Suprapubic skin (tissue), 4 donors: Measurements from ENCODE around the gene MED15. TPM values are rescaled to one million over a fixed set of nuclear protein-coding genes. Genes with fewer than 3 reads are reported as not detected.

Experiments used
- DNase-seq, 2 donors: peaks; one replicate each; pipeline ENCODE4 v3.0.0-alpha.2; 2019; ENCODE audit warnings: low spot score in 2 of 2
- H3K27ac ChIP-seq: fragments of 200-600 bp; sonication (generic); one replicate; pipeline ENCODE4 v1.5.1; 2019
- H3K27me3 ChIP-seq: fragments of 200-600 bp; sonication (generic); one replicate; pipeline ENCODE4 v1.5.1; 2019
- H3K36me3 ChIP-seq: fragments of 200-600 bp; sonication (generic); one replicate; pipeline ENCODE4 v1.5.1; 2019
- H3K4me1 ChIP-seq: fragments of 200-600 bp; sonication (generic); one replicate; pipeline ENCODE4 v1.5.1; 2019
- H3K4me3 ChIP-seq: fragments of 200-600 bp; sonication (generic); one replicate; pipeline ENCODE4 v1.5.1; 2019; ENCODE audit warnings: mild to moderate bottlenecking
- H3K9me3 ChIP-seq: fragments of 200-600 bp; sonication (generic); one replicate; pipeline ENCODE4 v1.5.1; 2019
- EP300 ChIP-seq: sonication (generic); formaldehyde crosslinking; IDR thresholded peaks from one replicate; pipeline ENCODE4 v1.6.1; 2017; ENCODE audit warnings: antibody characterized with exemption
- POLR2A ChIP-seq, 2 donors: fragments of 450-650 bp; IDR thresholded peaks; one replicate each; pipeline ENCODE4 v1.6.1; 2017; ENCODE audit warnings: antibody characterized with exemption in 2 of 2, mild to moderate bottlenecking in 2 of 2, moderate library complexity in 2 of 2
- POLR2AphosphoS5 ChIP-seq, 3 donors: sonication (generic); formaldehyde crosslinking; IDR thresholded peaks; one replicate each; pipeline ENCODE4 v1.6.1; 2017; ENCODE audit warnings: antibody characterized with exemption in 3 of 3
- WGBS: methylation state at CpG from one replicate; pipeline ENCODE4 v1.1.5; 2018; 5-methylcytosine and 5-hydroxymethylcytosine counted together
- total RNA-seq, 4 donors: library from RNA; depleted of rRNA; stranded (reverse); fragments of >200 nt; gene quantifications; one replicate each; pipeline ENCODE4 v1.1.0, GENCODE V29; 2016
- TF ChIP-seq, protein P1 (sequence below), 2 donors: fragments of 200-600 bp in 1 of 2; fragments of 450-650 bp in 1 of 2; sonication (generic) in 1 of 2; IDR thresholded peaks; one replicate each; pipeline ENCODE4 v1.5.1; 2016 to 2019; ENCODE audit warnings: antibody characterized with exemption in 2 of 2, mild to moderate bottlenecking in 1 of 2, moderate library complexity in 1 of 2

Gene MED15, protein sequence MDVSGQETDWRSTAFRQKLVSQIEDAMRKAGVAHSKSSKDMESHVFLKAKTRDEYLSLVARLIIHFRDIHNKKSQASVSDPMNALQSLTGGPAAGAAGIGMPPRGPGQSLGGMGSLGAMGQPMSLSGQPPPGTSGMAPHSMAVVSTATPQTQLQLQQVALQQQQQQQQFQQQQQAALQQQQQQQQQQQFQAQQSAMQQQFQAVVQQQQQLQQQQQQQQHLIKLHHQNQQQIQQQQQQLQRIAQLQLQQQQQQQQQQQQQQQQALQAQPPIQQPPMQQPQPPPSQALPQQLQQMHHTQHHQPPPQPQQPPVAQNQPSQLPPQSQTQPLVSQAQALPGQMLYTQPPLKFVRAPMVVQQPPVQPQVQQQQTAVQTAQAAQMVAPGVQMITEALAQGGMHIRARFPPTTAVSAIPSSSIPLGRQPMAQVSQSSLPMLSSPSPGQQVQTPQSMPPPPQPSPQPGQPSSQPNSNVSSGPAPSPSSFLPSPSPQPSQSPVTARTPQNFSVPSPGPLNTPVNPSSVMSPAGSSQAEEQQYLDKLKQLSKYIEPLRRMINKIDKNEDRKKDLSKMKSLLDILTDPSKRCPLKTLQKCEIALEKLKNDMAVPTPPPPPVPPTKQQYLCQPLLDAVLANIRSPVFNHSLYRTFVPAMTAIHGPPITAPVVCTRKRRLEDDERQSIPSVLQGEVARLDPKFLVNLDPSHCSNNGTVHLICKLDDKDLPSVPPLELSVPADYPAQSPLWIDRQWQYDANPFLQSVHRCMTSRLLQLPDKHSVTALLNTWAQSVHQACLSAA
- 100 to 1,000 TPM in 1 of 4 donors, 10 to 100 TPM in 3; 59.8 to 163 (median 70.8) TPM for total RNA-seq

DNA sequence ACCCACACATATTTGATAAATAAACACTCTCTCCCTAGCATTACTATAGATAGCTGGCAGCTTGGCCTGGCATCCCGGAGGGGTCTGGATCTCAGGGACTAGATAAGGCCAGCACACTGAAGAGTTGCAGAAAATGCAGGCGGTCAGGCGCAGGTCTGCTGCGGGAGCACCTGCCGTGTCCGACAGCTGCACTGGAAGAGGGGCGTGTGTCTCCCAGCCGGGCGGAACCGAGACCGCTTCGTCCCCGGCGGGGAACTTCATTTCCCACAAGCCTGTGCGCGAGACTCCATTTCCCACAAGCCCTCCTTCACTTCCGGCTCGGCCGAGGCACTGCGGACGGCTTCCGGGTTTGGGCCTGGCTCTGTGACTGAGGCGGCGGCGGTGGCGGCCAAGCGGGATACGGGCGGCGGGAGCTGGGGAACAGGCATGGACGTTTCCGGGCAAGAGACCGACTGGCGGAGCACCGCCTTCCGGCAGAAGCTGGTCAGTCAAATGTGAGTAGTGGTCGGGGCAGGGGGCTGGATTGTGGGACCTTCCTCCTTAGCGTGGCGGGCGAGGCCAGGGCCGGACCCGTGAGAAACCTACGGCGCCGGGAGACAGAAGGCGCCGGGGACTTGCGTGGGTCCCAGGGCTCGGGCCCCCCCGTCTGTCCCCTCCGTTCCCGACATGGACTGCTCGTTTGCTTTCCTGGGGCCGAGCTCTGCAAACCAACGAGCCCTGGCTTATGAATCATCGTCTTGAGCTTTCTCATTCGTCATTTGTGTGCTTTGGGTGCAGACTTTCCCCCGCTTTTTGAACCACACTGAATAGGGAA is at the start of gene MED15:
Gene MED15 (plus strand): TSS at position 358 of the 814 bp plus-strand sequence. CDS start 69 bp downstream, at position 427.
- H3K4me1 ChIP-seq = peaks cover 56% of the 10 kb centered on the region
- WGBS = 1% methylated on average over 40 of the region's 58 CpGs

DNA sequence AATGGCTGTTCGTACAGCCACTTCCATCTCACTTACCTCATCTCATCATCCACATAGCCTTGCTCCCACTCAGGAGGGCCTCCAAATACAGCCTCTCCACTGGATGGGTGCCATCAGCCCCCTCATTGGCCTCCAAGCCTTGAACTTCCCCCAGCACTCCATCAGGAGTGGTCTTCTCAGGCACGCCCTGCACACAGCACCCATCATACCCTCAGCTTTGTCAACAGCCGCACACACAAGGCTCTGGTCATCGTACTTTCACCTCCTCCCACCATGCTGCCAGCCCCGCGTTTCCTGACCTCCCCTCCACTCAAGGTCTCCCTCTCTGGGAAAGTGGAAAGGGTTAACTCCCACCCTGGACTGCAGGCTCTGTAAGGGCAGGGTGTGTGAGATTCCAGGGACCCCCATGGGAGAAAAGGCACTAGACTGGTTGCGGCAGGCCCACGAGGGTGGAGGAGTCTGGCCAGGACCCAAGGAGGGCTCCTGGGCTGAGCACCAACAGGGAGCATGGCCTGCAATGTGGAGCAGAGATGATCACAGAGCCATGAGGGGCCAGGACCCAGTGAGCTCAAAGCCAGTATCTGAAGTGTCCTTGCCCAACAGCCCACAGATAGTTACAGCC is 48.8 kb upstream of the MED15 start:
- Histone ChIP-seq H3K27me3 (no peaks in the 10 kb centered on the region), H3K27ac (no peak overlapping the region), H3K4me3 (no peak overlapping the region), H3K4me1 (peaks cover 5% of the 10 kb centered on the region), H3K9me3 (no peaks in the 10 kb centered on the region), H3K36me3 (peaks cover 16% of the 10 kb centered on the region)
- DNase-seq = no peak
- 84% methylated on average over 8 of the region's 8 CpGs for WGBS
- TF ChIP-seq POLR2A (IDR thresholded peaks at IDR 0.05) = no peak
- TF ChIP-seq, protein P1, sequence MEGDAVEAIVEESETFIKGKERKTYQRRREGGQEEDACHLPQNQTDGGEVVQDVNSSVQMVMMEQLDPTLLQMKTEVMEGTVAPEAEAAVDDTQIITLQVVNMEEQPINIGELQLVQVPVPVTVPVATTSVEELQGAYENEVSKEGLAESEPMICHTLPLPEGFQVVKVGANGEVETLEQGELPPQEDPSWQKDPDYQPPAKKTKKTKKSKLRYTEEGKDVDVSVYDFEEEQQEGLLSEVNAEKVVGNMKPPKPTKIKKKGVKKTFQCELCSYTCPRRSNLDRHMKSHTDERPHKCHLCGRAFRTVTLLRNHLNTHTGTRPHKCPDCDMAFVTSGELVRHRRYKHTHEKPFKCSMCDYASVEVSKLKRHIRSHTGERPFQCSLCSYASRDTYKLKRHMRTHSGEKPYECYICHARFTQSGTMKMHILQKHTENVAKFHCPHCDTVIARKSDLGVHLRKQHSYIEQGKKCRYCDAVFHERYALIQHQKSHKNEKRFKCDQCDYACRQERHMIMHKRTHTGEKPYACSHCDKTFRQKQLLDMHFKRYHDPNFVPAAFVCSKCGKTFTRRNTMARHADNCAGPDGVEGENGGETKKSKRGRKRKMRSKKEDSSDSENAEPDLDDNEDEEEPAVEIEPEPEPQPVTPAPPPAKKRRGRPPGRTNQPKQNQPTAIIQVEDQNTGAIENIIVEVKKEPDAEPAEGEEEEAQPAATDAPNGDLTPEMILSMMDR (IDR thresholded peaks at IDR 0.05) = no peak
- no peak for TF ChIP-seq POLR2AphosphoS5 (IDR thresholded peaks at IDR 0.05)
- TF ChIP-seq EP300 = no peak

More for the DNA sequence above, at the start of gene MED15:
- TF ChIP-seq POLR2AphosphoS5 (IDR thresholded peaks at IDR 0.05) (peak; percentile 68 to 81 (median 76)), EP300 (no peak), POLR2A (IDR thresholded peaks at IDR 0.05) (peak; percentile 29 to 67)
- DNase-seq = peak; percentile 95 to 96
- Histone ChIP-seq H3K36me3 (no peaks in the 10 kb centered on the region), H3K9me3 (no peaks in the 10 kb centered on the region), H3K27ac (peak within 1 kb of the TSS; percentile 99), H3K4me3 (peak within 1 kb of the TSS; percentile 89), H3K27me3 (no peaks in the 10 kb centered on the region)

DNA sequence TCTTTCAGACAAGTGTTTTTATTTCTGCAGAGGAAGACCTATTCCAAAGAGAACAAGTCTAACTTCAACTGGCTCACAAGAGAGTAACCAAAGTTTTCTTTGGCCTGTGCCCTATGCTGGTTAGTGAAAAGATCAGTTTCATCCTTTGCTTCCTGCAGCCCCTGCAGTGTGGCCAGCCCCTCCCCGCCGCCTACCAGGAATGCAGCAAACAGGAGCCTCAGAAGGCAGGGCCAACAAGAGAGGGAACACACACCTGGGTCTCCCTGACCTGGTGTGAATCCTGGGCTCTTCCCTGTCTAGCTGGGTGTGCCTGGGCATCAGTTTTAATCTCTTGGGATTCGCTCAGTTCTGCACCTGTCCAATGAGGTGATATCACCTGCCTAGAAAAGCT is 48.3 kb upstream of the MED15 start:
- DNase-seq = no peak
- Histone ChIP-seq H3K27ac (no peak overlapping the region), H3K36me3 (peaks cover 17% of the 10 kb centered on the region), H3K27me3 (no peaks in the 10 kb centered on the region), H3K4me1 (peaks cover 10% of the 10 kb centered on the region), H3K4me3 (no peak overlapping the region), H3K9me3 (no peaks in the 10 kb centered on the region)
- 83% methylated on average over 3 of the region's 3 CpGs for whole genome bisulfite sequencing
- TF ChIP-seq POLR2A (IDR thresholded peaks at IDR 0.05) (no peak), POLR2AphosphoS5 (IDR thresholded peaks at IDR 0.05) (no peak), EP300 (no peak)
- TF ChIP-seq, protein P1 (IDR thresholded peaks at IDR 0.05) = no peak

DNA sequence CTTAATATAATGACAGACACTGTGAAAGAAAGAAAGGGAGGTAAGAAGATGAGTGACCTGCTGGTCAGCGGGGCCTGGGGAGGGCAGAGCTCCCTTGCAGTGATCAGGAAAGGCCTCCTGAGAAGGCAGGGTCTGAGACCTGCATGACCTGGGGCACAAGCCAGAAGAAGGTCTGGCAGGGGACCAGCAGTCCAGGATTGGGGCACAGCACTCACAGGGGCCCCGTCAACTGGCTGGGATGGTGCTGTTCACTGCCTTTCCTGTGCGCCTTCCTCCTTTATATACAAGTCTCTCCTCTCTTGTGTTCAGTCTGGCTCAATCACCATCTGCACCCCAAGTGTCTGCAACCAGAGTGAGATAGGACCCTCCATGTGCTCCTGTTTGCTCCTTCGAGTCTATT is 47.5 kb upstream of the MED15 start:
- no peak for DNase-seq
- Histone ChIP-seq H3K4me3 (no peak overlapping the region), H3K9me3 (no peaks in the 10 kb centered on the region), H3K4me1 (peaks cover 11% of the 10 kb centered on the region), H3K27me3 (no peaks in the 10 kb centered on the region), H3K36me3 (peaks cover 22% of the 10 kb centered on the region), H3K27ac (no peak overlapping the region)
- WGBS = 93% methylated on average over 4 of the region's 4 CpGs
- TF ChIP-seq POLR2AphosphoS5 (IDR thresholded peaks at IDR 0.05) = no peak
- no peak for TF ChIP-seq EP300

DNA sequence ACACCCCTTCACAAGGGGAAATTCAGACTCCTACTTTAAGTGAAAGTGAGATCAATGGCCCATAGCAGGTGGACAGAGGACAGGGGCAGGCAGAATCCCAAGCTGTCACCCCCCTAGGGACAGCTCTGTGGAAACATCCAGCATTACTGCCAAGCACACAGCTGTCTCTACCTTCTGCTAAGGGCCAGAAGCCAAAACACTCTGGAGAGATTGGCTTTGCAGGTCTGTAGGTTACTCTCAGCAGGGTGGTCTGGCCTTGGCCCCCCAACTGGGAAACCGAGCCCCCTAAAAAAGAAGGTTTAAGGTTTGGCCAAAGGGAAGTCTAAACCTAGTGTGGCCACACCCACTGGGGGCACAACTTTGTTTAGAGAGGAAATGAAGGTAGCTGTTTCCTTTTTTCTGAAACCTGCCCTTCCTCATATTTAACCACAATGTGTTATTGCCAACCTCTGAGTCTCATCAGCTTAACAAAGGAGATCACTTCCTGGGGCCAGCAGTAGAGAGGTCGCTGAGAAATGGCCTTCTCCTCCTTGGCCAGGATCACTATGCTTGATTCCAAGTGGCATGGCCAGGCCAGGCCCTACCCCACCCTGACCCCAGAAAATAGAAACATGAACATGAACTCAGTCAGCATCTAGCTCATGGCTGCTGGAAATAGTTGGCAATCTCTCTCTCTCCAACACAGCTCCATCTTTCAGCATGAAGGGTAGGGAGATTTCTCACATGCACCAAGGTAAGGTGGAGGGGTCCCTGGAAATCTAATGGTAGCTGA is 43.9 kb upstream of the MED15 start:
- Histone ChIP-seq H3K4me1 (peaks cover 6% of the 10 kb centered on the region), H3K4me3 (no peak overlapping the region), H3K27ac (no peak overlapping the region), H3K9me3 (no peaks in the 10 kb centered on the region), H3K27me3 (no peaks in the 10 kb centered on the region), H3K36me3 (peaks cover 19% of the 10 kb centered on the region)
- WGBS = 56% methylated on average over 2 of the region's 2 CpGs
- DNase-seq = no peak
- TF ChIP-seq POLR2AphosphoS5 (IDR thresholded peaks at IDR 0.05) = no peak
- no peak for TF ChIP-seq EP300
- TF ChIP-seq, protein P1 (IDR thresholded peaks at IDR 0.05) = no peak
- TF ChIP-seq POLR2A (IDR thresholded peaks at IDR 0.05) = no peak
